HepG2 (cell line): ENCODE data around the gene GPR89A. TPM values are rescaled to one million over a fixed set of nuclear protein-coding genes. Genes with fewer than 3 reads are reported as not detected.

Experiments
- ATAC-seq: fragments of 200-7000 bp; cut with Tn5 transposase; 3 replicates; pipeline ENCODE4 v1.9.1; 2020; ENCODE audit warnings: mild to moderate bottlenecking, moderate library complexity
- BruUV-seq: library from RNA; stranded (reverse); fragments of 400-500 nt; replicated peaks from 2 replicates; lab custom pipeline; 2021; lab: Mats Ljungman, UMichigan
- CTCF ChIA-PET: fragments of 300-600 bp; formaldehyde crosslinking; extraction: SDS; loops from one replicate; lab custom pipeline; 2021; ENCODE audit warnings: low total read pairs, inconsistent platforms, low intra/inter-chr PET ratio; lab: Yijun Ruan, JAX
- POLR2A ChIA-PET: fragments of 350-600 bp; sonication (Branson Sonifier 250); formaldehyde crosslinking; loops from one replicate; lab custom pipeline; 2020; ENCODE audit warnings: antibody characterized with exemption, inconsistent platforms; lab: Yijun Ruan, JAX
- DNase-seq: peaks from one replicate; pipeline ENCODE4 v3.0.0-alpha.2; 2015; ENCODE audit warnings: low spot score
- FAIRE-seq: peaks from 3 replicates; lab custom pipeline; 2011; peaks lifted over from hg19 to GRCh38; lab: Jason Lieb, UNC
- H2AFZ ChIP-seq: one replicate; pipeline ENCODE4 v1.6.1; 2011; ENCODE audit warnings: low read length, inconsistent platforms
- H3K27ac ChIP-seq: fragments of 300-600 bp; 3 replicates; pipeline ENCODE4 v1.8.0; 2011; ENCODE audit warnings: mixed run types, mild to moderate bottlenecking, mixed read lengths, low read length, inconsistent platforms; ENCODE audit not compliant: insufficient read depth; ENCODE audit errors: extremely low read length
- H3K27me3 ChIP-seq, 2 experiments: fragments of 200-600 bp in 1 of 2; 2 replicates in 1 of 2; 3 replicates in 1 of 2; pipeline versions ENCODE4 v1.6.0 to v1.8.0; 2011; ENCODE audit warnings: low read length in 2 of 2, mild to moderate bottlenecking in 2 of 2, moderate library complexity in 2 of 2, inconsistent platforms in 1 of 2; ENCODE audit not compliant: insufficient read depth in 2 of 2, control insufficient read depth in 1 of 2
- H3K36me3 ChIP-seq, 2 experiments: fragments of 200-600 bp in 1 of 2; replicated peaks in 1 of 2; 2 replicates in 1 of 2; 3 replicates in 1 of 2; pipeline versions ENCODE4 v1.5.1 to v1.8.0; 2011; ENCODE audit warnings: low read length in 2 of 2, inconsistent platforms in 1 of 2; ENCODE audit not compliant: insufficient read depth in 2 of 2, control insufficient read depth in 1 of 2
- H3K4me1 ChIP-seq: 2 replicates; pipeline ENCODE4 v1.5.1; 2012; ENCODE audit warnings: low read length, inconsistent platforms; ENCODE audit not compliant: insufficient read depth
- H3K4me2 ChIP-seq: 2 replicates; pipeline ENCODE4 v1.6.0; 2011; ENCODE audit warnings: low read depth, low read length, inconsistent platforms
- H3K4me3 ChIP-seq, 3 experiments: fragments of 200-600 bp in 1 of 3; sonication (generic), shearing (Covaris generic) in 1 of 3; replicated peaks in 1 of 3; 2 replicates each; pipeline ENCODE4 v1.5.1; 2011 to 2016; ENCODE audit warnings: low read length in 3 of 3, inconsistent platforms in 2 of 3, low read depth in 2 of 3, mild to moderate bottlenecking in 2 of 3, control low read depth in 1 of 3, mixed read lengths in 1 of 3; ENCODE audit not compliant: insufficient read depth in 1 of 3
- H3K79me2 ChIP-seq: one replicate; pipeline ENCODE4 v1.6.1; 2011; ENCODE audit warnings: low read length, inconsistent platforms; ENCODE audit not compliant: insufficient read depth
- H3K9ac ChIP-seq: 2 replicates; pipeline ENCODE4 v1.6.0; 2011; ENCODE audit warnings: mild to moderate bottlenecking, low read depth, low read length, inconsistent platforms; ENCODE audit not compliant: insufficient read depth
- H3K9me3 ChIP-seq: 2 replicates; pipeline ENCODE4 v1.5.1; 2012; ENCODE audit warnings: mild to moderate bottlenecking, low read length
- H4K20me1 ChIP-seq: 2 replicates; pipeline ENCODE4 v1.6.0; 2011; ENCODE audit warnings: inconsistent platforms, mild to moderate bottlenecking, low read length, moderate library complexity; ENCODE audit not compliant: insufficient read depth
- ARID2 ChIP-seq: sonication (generic); formaldehyde crosslinking; IDR thresholded peaks from 2 replicates; pipeline ENCODE4 v1.8.1; 2022; ENCODE audit warnings: mild to moderate bottlenecking, missing genetic modification reagents, borderline replicate concordance
- CREM ChIP-seq, 2 experiments: sonication (generic) in 1 of 2; formaldehyde crosslinking in 1 of 2; IDR thresholded peaks; 2 replicates each; pipeline versions ENCODE4 v1.4.0 to v1.6.1; 2016 to 2020; ENCODE audit warnings: antibody characterized with exemption in 1 of 2, mild to moderate bottlenecking in 1 of 2, missing genetic modification reagents in 1 of 2
- CTCF ChIP-seq: sonication (generic); formaldehyde crosslinking; IDR thresholded peaks from 2 replicates; pipeline ENCODE4 v1.5.0; 2020; ENCODE audit warnings: mild to moderate bottlenecking, missing genetic modification reagents, moderate library complexity
- LCORL ChIP-seq, 2 experiments: fragments of 450-650 bp in 1 of 2; sonication (generic) in 1 of 2; formaldehyde crosslinking in 1 of 2; IDR thresholded peaks; 2 replicates each; pipeline versions ENCODE4 v1.5.0 to v1.6.1; 2017 to 2020; ENCODE audit warnings: antibody characterized with exemption in 1 of 2, missing genetic modification reagents in 1 of 2
- MEF2D ChIP-seq: sonication (generic); formaldehyde crosslinking; IDR thresholded peaks from 2 replicates; pipeline ENCODE4 v1.5.1; 2020; ENCODE audit warnings: mild to moderate bottlenecking, missing genetic modification reagents
- MLLT10 ChIP-seq: sonication (generic); formaldehyde crosslinking; IDR thresholded peaks from 2 replicates; pipeline ENCODE4 v1.4.0; 2020; ENCODE audit warnings: missing genetic modification reagents
- MTA1 ChIP-seq: sonication (generic); formaldehyde crosslinking; IDR thresholded peaks from 2 replicates; pipeline ENCODE4 v1.4.0; 2020; ENCODE audit warnings: missing genetic modification reagents, mild to moderate bottlenecking, borderline replicate concordance
- NFYB ChIP-seq: sonication (generic); formaldehyde crosslinking; IDR thresholded peaks from 2 replicates; pipeline ENCODE4 v1.4.0; 2020; ENCODE audit warnings: missing genetic modification reagents
- SALL1 ChIP-seq: sonication (generic); formaldehyde crosslinking; IDR thresholded peaks from 2 replicates; pipeline ENCODE4 v1.8.0; 2022; ENCODE audit warnings: mild to moderate bottlenecking, missing genetic modification reagents
- TGIF2 ChIP-seq: IDR thresholded peaks from 2 replicates; pipeline ENCODE4 v1.6.1; 2016; ENCODE audit warnings: control low read depth, missing compliant biosample characterization
- THAP11 ChIP-seq: IDR thresholded peaks from 2 replicates; pipeline ENCODE4 v1.6.1; 2016; ENCODE audit warnings: missing biosample characterization, missing genetic modification reagents
- ZBTB21 ChIP-seq: sonication (generic); formaldehyde crosslinking; IDR thresholded peaks from 2 replicates; pipeline ENCODE4 v1.4.0; 2020; ENCODE audit warnings: missing genetic modification reagents
- ZNF17 ChIP-seq: sonication (generic); formaldehyde crosslinking; IDR thresholded peaks from 2 replicates; pipeline ENCODE4 v1.5.0; 2020; ENCODE audit warnings: mild to moderate bottlenecking, missing genetic modification reagents
- ZNF225 ChIP-seq: sonication (generic); formaldehyde crosslinking; IDR thresholded peaks from 2 replicates; pipeline ENCODE4 v1.4.0; 2020; ENCODE audit warnings: mild to moderate bottlenecking, missing genetic modification reagents
- ZNF629 ChIP-seq: sonication (generic); formaldehyde crosslinking; conservative IDR thresholded peaks from 2 replicates; pipeline ENCODE4 v1.5.0; 2020; ENCODE audit warnings: missing genetic modification reagents
- WGBS: methylation state at CpG from one replicate; pipeline ENCODE4 v1.1.6; 2017; ENCODE audit warnings: low lambda C conversion rate; 5-methylcytosine and 5-hydroxymethylcytosine counted together
- in situ Hi-C: cut with HindIII; loops from 2 replicates; pipeline ENCODE4 v1.10.0; 2017; ENCODE audit warnings: low pct_unique_long_range_greater_than_20kb; ENCODE audit not compliant: extremely low pct_ligation_motif_present
- intact Hi-C: fragments of 100-400 bp; cut with micrococcal nuclease; formaldehyde crosslinking; loops from one replicate; pipeline ENCODE4 v1.10.0; 2022; ENCODE audit not compliant: unreplicated experiment
- polyA plus RNA-seq, 8 experiments: library from polyadenylated mRNA; depleted of rRNA in 3 of 8; stranded (reverse) in 7 of 8; unstranded in 1 of 8; fragments of >200 nt; fragmentation: Illumina TruSeq in 4 of 8; extraction: Trizol in 4 of 8; gene quantifications; 2 replicates each; pipeline versions ENCODE4 v1.2.1 to v1.2.3, GENCODE V29; 2011 to 2016; ENCODE audit warnings: low read depth in 4 of 8, missing spikeins in 1 of 8, mixed read lengths in 1 of 8; ENCODE audit not compliant: insufficient read depth in 1 of 8
- total RNA-seq, 5 experiments: library from RNA; depleted of rRNA; stranded (reverse); fragments of >200 nt; fragmentation: Illumina TruSeq; extraction: Trizol; gene quantifications; 2 replicates each; pipeline ENCODE4 v1.2.3, GENCODE V29; 2016; ENCODE audit warnings: low read depth in 1 of 5
- TF ChIP-seq, protein P1 (sequence below): sonication (generic); formaldehyde crosslinking; IDR thresholded peaks from 2 replicates; pipeline ENCODE4 v1.9.0; 2022; ENCODE audit warnings: missing genetic modification reagents, mild to moderate bottlenecking, borderline replicate concordance
- TF ChIP-seq, protein P2 (sequence below): IDR thresholded peaks from 2 replicates; pipeline ENCODE4 v1.6.1; 2016; ENCODE audit warnings: control low read depth
- TF ChIP-seq, protein P3 (sequence below): sonication (generic); formaldehyde crosslinking; IDR thresholded peaks from 2 replicates; pipeline ENCODE4 v1.4.0; 2020; ENCODE audit warnings: missing genetic modification reagents

The GPR89A gene
- total and polyA plus RNA-seq, 2 of the 13 experiments (the other 11 are each of a cell fraction or from before 2014, with no cell fraction given) = 23.4 to 32.6 TPM

- ChIA-PET POLR2A (interaction anchor here (0.7 to 2.0 kb wide), 6 partner anchors 8 to 332 kb away, joined by 3 to 23 read pairs (median 4); partner anchors contain the start of genes ANKRD34A, POLR3C, POLR3GL and RNF115), CTCF (no interaction called here)
- Histone ChIP-seq H3K27ac (peak overlapping the region; percentile 75), H3K4me3 (peak overlapping the region in 1 of 3 experiments; percentile 13; a peak in 1 of 6 replicates), H3K27me3 (no peaks in the 10 kb centered on the region), H3K4me1 (peaks cover 98% of the 10 kb centered on the region), H4K20me1 (no peaks in the 10 kb centered on the region), H3K36me3 (no peaks in the 10 kb centered on the region), H3K4me2 (peak overlapping the region; percentile 69), H3K79me2 (peaks cover 5% of the 10 kb centered on the region), H2AFZ (no peak overlapping the region), H3K9ac (peak overlapping the region; percentile 11; the same call in 1 of the 2 replicates), H3K9me3 (no peaks in the 10 kb centered on the region)
- peak; percentile 76 for ATAC-seq
- in situ Hi-C loops (no loop called here), intact Hi-C loops (no loop called here)
- DNase-seq = peak; percentile 95
- WGBS = 0% methylated on average over 3 of the region's 3 CpGs
- peak; percentile 85 for FAIRE-seq
- no TSS peak for BruUV-seq
- TF ChIP-seq ZNF629 = no peak
- TF ChIP-seq, protein P1, sequence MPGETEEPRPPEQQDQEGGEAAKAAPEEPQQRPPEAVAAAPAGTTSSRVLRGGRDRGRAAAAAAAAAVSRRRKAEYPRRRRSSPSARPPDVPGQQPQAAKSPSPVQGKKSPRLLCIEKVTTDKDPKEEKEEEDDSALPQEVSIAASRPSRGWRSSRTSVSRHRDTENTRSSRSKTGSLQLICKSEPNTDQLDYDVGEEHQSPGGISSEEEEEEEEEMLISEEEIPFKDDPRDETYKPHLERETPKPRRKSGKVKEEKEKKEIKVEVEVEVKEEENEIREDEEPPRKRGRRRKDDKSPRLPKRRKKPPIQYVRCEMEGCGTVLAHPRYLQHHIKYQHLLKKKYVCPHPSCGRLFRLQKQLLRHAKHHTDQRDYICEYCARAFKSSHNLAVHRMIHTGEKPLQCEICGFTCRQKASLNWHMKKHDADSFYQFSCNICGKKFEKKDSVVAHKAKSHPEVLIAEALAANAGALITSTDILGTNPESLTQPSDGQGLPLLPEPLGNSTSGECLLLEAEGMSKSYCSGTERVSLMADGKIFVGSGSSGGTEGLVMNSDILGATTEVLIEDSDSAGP (CRISPR knock-in tag) = no peak
- peak; percentile 51 for TF ChIP-seq CREM (IDR thresholded peaks at IDR 0.05)
- no peak for TF ChIP-seq CREM (CRISPR knock-in tag; IDR thresholded peaks at IDR 0.05)
- TF ChIP-seq, protein P2, sequence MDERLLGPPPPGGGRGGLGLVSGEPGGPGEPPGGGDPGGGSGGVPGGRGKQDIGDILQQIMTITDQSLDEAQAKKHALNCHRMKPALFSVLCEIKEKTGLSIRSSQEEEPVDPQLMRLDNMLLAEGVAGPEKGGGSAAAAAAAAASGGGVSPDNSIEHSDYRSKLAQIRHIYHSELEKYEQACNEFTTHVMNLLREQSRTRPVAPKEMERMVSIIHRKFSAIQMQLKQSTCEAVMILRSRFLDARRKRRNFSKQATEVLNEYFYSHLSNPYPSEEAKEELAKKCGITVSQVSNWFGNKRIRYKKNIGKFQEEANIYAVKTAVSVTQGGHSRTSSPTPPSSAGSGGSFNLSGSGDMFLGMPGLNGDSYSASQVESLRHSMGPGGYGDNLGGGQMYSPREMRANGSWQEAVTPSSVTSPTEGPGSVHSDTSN (CRISPR knock-in tag) = no peak
- TF ChIP-seq MTA1 (CRISPR knock-in tag) = peak; percentile 58; the same call in 1 of the 2 replicates
- no peak for TF ChIP-seq MLLT10 (CRISPR knock-in tag)
- TF ChIP-seq, protein P3, sequence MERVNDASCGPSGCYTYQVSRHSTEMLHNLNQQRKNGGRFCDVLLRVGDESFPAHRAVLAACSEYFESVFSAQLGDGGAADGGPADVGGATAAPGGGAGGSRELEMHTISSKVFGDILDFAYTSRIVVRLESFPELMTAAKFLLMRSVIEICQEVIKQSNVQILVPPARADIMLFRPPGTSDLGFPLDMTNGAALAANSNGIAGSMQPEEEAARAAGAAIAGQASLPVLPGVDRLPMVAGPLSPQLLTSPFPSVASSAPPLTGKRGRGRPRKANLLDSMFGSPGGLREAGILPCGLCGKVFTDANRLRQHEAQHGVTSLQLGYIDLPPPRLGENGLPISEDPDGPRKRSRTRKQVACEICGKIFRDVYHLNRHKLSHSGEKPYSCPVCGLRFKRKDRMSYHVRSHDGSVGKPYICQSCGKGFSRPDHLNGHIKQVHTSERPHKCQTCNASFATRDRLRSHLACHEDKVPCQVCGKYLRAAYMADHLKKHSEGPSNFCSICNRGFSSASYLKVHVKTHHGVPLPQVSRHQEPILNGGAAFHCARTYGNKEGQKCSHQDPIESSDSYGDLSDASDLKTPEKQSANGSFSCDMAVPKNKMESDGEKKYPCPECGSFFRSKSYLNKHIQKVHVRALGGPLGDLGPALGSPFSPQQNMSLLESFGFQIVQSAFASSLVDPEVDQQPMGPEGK (CRISPR knock-in tag) = peak; percentile 26; the same call in 1 of the 2 replicates
- no peak for TF ChIP-seq NFYB (CRISPR knock-in tag)
- TF ChIP-seq SALL1 (CRISPR knock-in tag) = peak; percentile 92
- TF ChIP-seq ZBTB21 (CRISPR knock-in tag) = no peak
- no peak for TF ChIP-seq MEF2D (CRISPR knock-in tag)
- TF ChIP-seq LCORL (IDR thresholded peaks at IDR 0.05) = no peak
- peak; percentile 59; the same call in 1 of the 2 replicates for TF ChIP-seq LCORL (CRISPR knock-in tag; IDR thresholded peaks at IDR 0.05)
- no peak for TF ChIP-seq CTCF (CRISPR knock-in tag)
- no peak for TF ChIP-seq ZNF225 (CRISPR knock-in tag)
- TF ChIP-seq THAP11 (CRISPR knock-in tag) = no peak
- TF ChIP-seq TGIF2 (CRISPR knock-in tag) = 0 out of 2 replicates have a peak, but pooled peaks have one; percentile 56
- no peak for TF ChIP-seq ARID2 (CRISPR knock-in tag)
- TF ChIP-seq ZNF17 (CRISPR knock-in tag) = no peak
These were observed 103.4 kb downstream of the GPR89A start for GRCh38 chr1:145711213-145711651.
